IMR-90 (cell line): Measurements from ENCODE around the gene PSMA4. TPM values are rescaled to one million over a fixed set of nuclear protein-coding genes. Genes with fewer than 3 reads are reported as not detected.
"Not testable (repeated sequence)": the region's sequence is repeated elsewhere in the genome, so short reads cannot be mapped to it uniquely, and the experiment has no call there.

ENCODE experiments used
- ATAC-seq: fragments of 200-7000 bp; cut with Tn5 transposase; 2 replicates; pipeline ENCODE4 v1.9.1; 2020; ENCODE audit warnings: low read depth, mild to moderate bottlenecking, moderate library complexity
- BruUV-seq: library from RNA; stranded (reverse); fragments of 400-500 nt; replicated peaks from 2 replicates; lab custom pipeline; 2021; lab: Mats Ljungman, UMichigan
- CTCF ChIA-PET: fragments of 300-600 bp; formaldehyde crosslinking; extraction: SDS; loops from one replicate; lab custom pipeline; 2021; ENCODE audit warnings: antibody characterized with exemption; lab: Yijun Ruan, JAX
- POLR2A ChIA-PET: fragments of 300-600 bp; sonication (Branson Sonifier 250); formaldehyde crosslinking; loops from one replicate; lab custom pipeline; 2022; ENCODE audit warnings: antibody characterized with exemption; ENCODE audit not compliant: unreplicated experiment; lab: Charles Lee
- DNase-seq: peaks from one replicate; pipeline ENCODE4 v3.0.0; 2013
- H2AFZ ChIP-seq: replicated peaks from 2 replicates; pipeline ENCODE3; 2013; ENCODE audit warnings: low read length, mild to moderate bottlenecking; ENCODE audit not compliant: poor library complexity
- H2AK5ac ChIP-seq: 2 replicates; pipeline ENCODE4 v1.6.1; 2013; ENCODE audit warnings: low read depth, low read length, inconsistent platforms
- H2AK9ac ChIP-seq: replicated peaks from 2 replicates; pipeline ENCODE3; 2013; ENCODE audit warnings: mild to moderate bottlenecking, low read depth, low read length, moderate library complexity; ENCODE audit not compliant: poor library complexity
- H2BK120ac ChIP-seq: 2 replicates; pipeline ENCODE4 v1.6.1; 2013; ENCODE audit warnings: low read depth, low read length, inconsistent platforms
- H2BK15ac ChIP-seq: 3 replicates; pipeline ENCODE4 v1.6.1; 2013; ENCODE audit warnings: low read depth, low read length, inconsistent platforms
- H2BK20ac ChIP-seq: 2 replicates; pipeline ENCODE4 v1.6.1; 2013; ENCODE audit warnings: low read depth, mild to moderate bottlenecking, inconsistent platforms, low read length, moderate library complexity
- H2BK5ac ChIP-seq: 2 replicates; pipeline ENCODE4 v1.6.1; 2013; ENCODE audit warnings: mild to moderate bottlenecking, low read depth, low read length, inconsistent platforms; ENCODE audit not compliant: poor library complexity, severe bottlenecking
- H3K14ac ChIP-seq: replicated peaks from 2 replicates; pipeline ENCODE4 v1.6.1; 2013; ENCODE audit warnings: low read depth, low read length, inconsistent platforms
- H3K18ac ChIP-seq: 2 replicates; pipeline ENCODE4 v1.6.1; 2013; ENCODE audit warnings: low read depth, low read length, control low read depth
- H3K23ac ChIP-seq: 2 replicates; pipeline ENCODE4 v1.6.1; 2013; ENCODE audit warnings: low read depth, low read length, inconsistent platforms
- H3K27ac ChIP-seq: 2 replicates; pipeline ENCODE4 v1.5.1; 2013; ENCODE audit warnings: mild to moderate bottlenecking, control low read depth, low read length; ENCODE audit not compliant: insufficient read depth
- H3K27me3 ChIP-seq: 2 replicates; pipeline ENCODE4 v1.6.1; 2013; ENCODE audit warnings: low read length; ENCODE audit not compliant: control insufficient read depth, insufficient read depth
- H3K36me3 ChIP-seq: 2 replicates; pipeline ENCODE4 v1.6.1; 2013; ENCODE audit warnings: low read length, mixed read lengths; ENCODE audit not compliant: control insufficient read depth, insufficient read depth
- H3K4ac ChIP-seq: 2 replicates; pipeline ENCODE4 v1.6.1; 2013; ENCODE audit warnings: low read depth, low read length, inconsistent platforms
- H3K4me1 ChIP-seq: 2 replicates; pipeline ENCODE4 v1.6.1; 2013; ENCODE audit warnings: low read length, mixed read lengths; ENCODE audit not compliant: control insufficient read depth, insufficient read depth
- H3K4me2 ChIP-seq: 2 replicates; pipeline ENCODE4 v1.6.1; 2013; ENCODE audit warnings: low read depth, mild to moderate bottlenecking, control low read depth, low read length, moderate library complexity
- H3K4me3 ChIP-seq: 2 replicates; pipeline ENCODE4 v1.5.1; 2013; ENCODE audit warnings: low read depth, mild to moderate bottlenecking, control low read depth, low read length, moderate library complexity; ENCODE audit not compliant: insufficient read depth
- H3K56ac ChIP-seq: 2 replicates; pipeline ENCODE4 v1.6.1; 2013; ENCODE audit warnings: low read length, inconsistent platforms; ENCODE audit not compliant: insufficient read depth; ENCODE audit errors: extremely low read depth
- H3K79me1 ChIP-seq, 2 experiments: 2 replicates each; pipeline ENCODE4 v1.6.1; 2013; ENCODE audit warnings: low read length in 2 of 2, inconsistent platforms in 1 of 2, low read depth in 1 of 2
- H3K9ac ChIP-seq: 2 replicates; pipeline ENCODE4 v1.6.1; 2013; ENCODE audit warnings: low read depth, low read length, control low read depth
- H3K9me1 ChIP-seq: 2 replicates; pipeline ENCODE4 v1.6.1; 2013; ENCODE audit warnings: low read length, inconsistent platforms; ENCODE audit not compliant: insufficient read depth
- H3K9me3 ChIP-seq: 2 replicates; pipeline ENCODE4 v1.6.1; 2013; ENCODE audit warnings: low read length; ENCODE audit not compliant: control insufficient read depth, insufficient read depth
- H4K20me1 ChIP-seq: 2 replicates; pipeline ENCODE4 v1.6.1; 2013; ENCODE audit warnings: low read length, inconsistent platforms; ENCODE audit not compliant: insufficient read depth
- H4K5ac ChIP-seq: 2 replicates; pipeline ENCODE4 v1.6.1; 2013; ENCODE audit warnings: mild to moderate bottlenecking, low read depth, low read length, control low read depth
- H4K8ac ChIP-seq, 2 experiments: 2 replicates each; pipeline ENCODE4 v1.6.1; 2013; ENCODE audit warnings: low read depth in 2 of 2, low read length in 2 of 2, control low read depth in 1 of 2, inconsistent platforms in 1 of 2
- H4K91ac ChIP-seq: 2 replicates; pipeline ENCODE4 v1.6.1; 2013; ENCODE audit warnings: low read depth, low read length, inconsistent platforms; ENCODE audit not compliant: insufficient read depth
- WGBS, 2 experiments: methylation state at CpG; one replicate each; pipeline versions ENCODE4 v1.1.5 to v1.1.7; 2013; ENCODE audit warnings: missing lambda C conversion rate in 2 of 2; ENCODE audit not compliant: insufficient read length in 1 of 2; ENCODE audit errors: extremely low coverage in 2 of 2; 5-methylcytosine and 5-hydroxymethylcytosine counted together
- dilution Hi-C: fragments of 300-500 bp; cut with HindIII; formaldehyde crosslinking; loops from one replicate; pipeline ENCODE4 v1.14.3; 2018; ENCODE audit warnings: low sequenced_read_pairs; ENCODE audit not compliant: unreplicated experiment
- in situ Hi-C: fragments of 300-500 bp; cut with MboI; formaldehyde crosslinking; loops from 3 replicates; pipeline ENCODE4 v1.14.3; 2019; ENCODE audit warnings: low sequenced_read_pairs, inconsistent platforms, mixed read lengths
- intact Hi-C: fragments of 100-400 bp; cut with micrococcal nuclease; formaldehyde crosslinking; loops from 2 replicates; pipeline ENCODE4 v1.10.0; 2022
- polyA plus RNA-seq, 3 experiments: library from polyadenylated mRNA; depleted of rRNA; stranded (reverse); fragments of >200 nt; gene quantifications; 2 replicates each; pipeline ENCODE4 v1.2.3, GENCODE V29; 2012; ENCODE audit warnings: low replicate concordance in 1 of 3
- total RNA-seq: library from RNA; depleted of rRNA; stranded (reverse); fragments of >200 nt; gene quantifications from 2 replicates; pipeline ENCODE4 v1.2.3, GENCODE V29; 2012

PSMA4 gene
- total and polyA plus RNA-seq, 2 of the 4 experiments (the other 2 are of a cell fraction): 208 to 239 TPM

- in situ Hi-C loops, H3K79me1 ChIP-seq, H2BK15ac ChIP-seq, intact Hi-C loops, H2BK20ac ChIP-seq, dilution Hi-C loops, H3K4me3 ChIP-seq, CTCF ChIA-PET, H2AFZ ChIP-seq, H2BK5ac ChIP-seq, H2AK5ac ChIP-seq, H4K5ac ChIP-seq, POLR2A ChIA-PET, H3K56ac ChIP-seq, BruUV-seq, H3K9me3 ChIP-seq, H4K8ac ChIP-seq, H3K23ac ChIP-seq, H3K4me1 ChIP-seq, H3K4ac ChIP-seq, DNase-seq, H2BK120ac ChIP-seq, H3K14ac ChIP-seq, H4K91ac ChIP-seq, H3K36me3 ChIP-seq, H2AK9ac ChIP-seq, H3K9ac ChIP-seq, H3K27ac ChIP-seq, ATAC-seq, H4K20me1 ChIP-seq, H3K18ac ChIP-seq, H3K4me2 ChIP-seq, H3K9me1 ChIP-seq: not testable (repeated sequence)
- no CpG with 5 or more reads among the region's 10 CpGs for WGBS, 2 experiments
- H3K27me3 ChIP-seq: peaks cover 15% of the 10 kb centered on the region
Measured at GRCh38 chr15:78560201-78560600, 20.0 kb downstream of the PSMA4 start.
